HuH-7 (cell line): Measurements from ENCODE around the gene ROBO2.

Experiments used
- DNase-seq: peaks from one replicate; pipeline ENCODE4 v3.0.0; 2011; ENCODE audit warnings: low spot score

The ROBO2 gene

DNA sequence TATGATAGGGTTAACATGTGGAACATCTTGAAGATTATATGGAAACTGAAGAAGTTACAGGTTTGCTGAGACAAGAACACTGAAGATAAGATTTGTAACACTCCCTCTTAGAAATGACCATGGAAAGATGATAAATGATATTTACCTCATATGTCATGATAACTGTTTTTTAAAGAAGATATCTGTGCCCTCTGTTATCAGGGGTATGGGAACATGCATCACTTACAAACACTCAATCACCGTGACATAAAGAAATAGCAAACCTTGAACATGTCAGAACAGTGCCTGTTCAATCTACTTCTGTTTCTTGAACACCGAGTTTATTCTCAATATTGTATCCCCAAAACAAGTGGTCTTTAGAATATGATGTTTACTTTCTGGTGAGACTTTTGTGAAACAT lies 149.4 kb downstream of the ROBO2 start:
- no peak for DNase-seq

DNA sequence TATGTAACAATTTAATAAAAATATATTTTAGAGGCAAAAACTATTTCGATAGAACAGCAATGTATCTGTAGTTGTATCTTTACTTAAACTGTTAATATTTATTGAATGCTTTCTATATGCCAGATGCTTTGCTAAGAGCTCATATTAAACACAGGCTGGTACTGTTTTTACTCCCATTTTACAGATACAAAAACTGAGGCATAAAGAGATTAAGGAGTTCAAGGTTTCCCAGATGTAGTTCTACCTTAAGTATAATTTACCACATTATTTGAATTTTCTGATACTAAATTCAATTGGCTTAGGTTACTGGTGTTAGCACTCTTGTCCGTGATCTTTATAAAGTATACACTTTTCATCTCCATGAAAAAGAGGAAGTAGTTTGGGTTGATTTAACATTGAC lies 149.8 kb downstream of the ROBO2 start:
- DNase-seq = no peak

DNA sequence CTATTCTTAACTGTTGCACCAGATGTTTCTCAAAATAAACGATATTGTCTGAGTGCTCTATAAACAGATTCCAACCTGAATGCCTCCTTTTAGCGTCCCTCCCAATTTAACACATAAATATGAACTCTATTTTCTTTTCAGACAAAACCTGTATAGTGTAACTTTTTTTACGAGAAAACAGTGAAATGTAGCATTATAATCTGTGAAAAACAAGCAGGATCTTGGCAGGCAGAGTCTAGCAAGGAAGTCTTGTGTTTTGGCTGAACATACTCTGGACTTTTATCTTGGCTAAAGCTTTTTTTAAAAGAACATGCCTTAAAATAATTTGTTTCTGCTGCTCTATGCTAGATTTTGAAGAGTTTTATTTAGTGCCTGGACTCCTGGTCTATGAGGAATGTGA lies 150.5 kb downstream of the ROBO2 start:
- no peak for DNase-seq

DNA sequence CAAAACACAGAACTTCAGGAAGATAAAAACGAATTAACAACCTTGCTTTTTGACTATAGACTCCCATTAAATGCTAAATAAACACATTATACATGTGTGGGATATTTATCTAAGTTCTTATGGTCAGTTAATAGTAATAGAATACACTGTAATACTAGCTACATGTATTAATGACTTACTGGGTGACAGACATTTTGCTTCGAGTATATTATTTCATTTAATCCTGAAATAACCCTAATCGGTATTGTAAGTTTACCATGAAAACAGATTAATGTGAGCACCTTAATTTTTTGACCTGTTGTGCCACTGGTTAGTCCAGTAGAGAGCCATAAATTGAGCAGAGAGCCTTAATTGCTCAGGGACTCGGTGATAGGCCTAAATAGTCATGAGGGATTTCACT lies 151.1 kb downstream of the ROBO2 start:
- DNase-seq = no peak

DNA sequence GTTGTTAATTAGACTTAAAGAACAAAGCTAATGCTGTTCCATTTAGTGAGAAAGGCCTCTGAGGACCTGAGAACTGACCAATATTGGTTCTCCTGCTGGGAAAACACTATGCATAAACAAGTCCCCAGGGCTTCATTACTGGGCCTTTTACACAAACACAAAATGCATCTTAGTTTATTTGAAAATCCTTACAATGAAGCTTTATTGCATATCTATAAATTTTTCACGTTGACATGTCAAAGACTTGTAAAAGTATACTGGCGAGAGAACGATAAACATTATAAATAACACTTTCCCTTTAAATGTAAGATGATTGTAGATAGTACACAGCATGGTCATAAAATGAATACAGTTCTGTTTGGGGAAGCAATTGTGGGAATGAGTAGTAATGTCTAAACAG lies 151.7 kb downstream of the ROBO2 start:
- no peak for DNase-seq

DNA sequence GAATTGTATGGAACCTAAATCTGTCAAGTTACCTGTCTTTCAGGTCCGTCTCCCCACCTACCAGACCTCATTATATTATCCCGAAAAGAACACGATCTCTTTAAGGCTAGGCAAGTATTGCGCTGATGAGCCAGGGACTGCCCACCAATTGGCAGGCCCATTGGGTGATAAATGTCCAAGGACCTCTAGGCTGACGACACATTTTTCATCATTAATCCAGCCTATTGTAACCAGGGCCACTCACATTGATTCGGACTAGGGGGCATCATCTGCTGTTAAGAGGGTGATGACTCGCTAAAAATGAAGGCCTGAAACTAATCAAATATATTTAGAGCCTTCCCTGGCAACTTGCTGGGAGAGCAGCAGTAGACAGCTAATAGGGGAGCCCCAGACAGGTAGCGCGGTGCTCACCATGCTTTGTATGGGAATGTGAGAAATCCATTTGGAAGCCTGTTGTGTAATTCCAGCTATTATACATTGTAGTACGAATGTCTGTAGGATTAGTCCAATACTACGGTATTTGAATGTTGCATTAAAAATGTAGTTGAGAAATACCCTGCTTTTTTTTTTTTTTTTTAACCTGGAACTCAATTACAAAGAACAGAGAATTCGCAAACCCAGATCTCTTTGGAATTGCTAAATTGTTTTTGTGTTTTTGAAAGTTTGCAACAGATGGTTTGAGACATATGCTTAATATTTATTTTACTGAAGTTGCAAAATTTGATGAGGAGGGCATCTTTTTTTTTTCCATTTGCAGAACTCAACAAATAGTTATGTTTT lies 156.1 kb downstream of the ROBO2 start:
- DNase-seq = no peak

DNA sequence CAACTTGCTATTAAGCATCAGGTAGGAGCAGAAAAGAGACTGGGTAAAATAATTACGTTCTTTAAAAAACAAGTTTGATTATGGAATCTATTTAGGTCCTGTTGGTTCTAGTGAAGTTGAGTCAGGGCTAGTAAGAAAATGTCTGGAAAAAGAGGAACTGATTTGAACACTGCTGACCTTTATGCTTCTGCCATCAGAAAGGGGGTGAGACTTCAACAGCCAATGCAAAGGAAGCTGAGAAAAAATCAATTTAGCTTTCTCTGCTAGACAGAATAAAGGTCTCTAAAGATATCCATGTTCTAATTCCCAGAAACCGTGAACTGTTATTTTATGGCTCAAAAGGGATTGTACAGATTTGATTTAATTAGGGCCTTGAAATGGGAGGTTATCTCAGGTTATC lies 157.5 kb downstream of the ROBO2 start:
- DNase-seq = no peak

DNA sequence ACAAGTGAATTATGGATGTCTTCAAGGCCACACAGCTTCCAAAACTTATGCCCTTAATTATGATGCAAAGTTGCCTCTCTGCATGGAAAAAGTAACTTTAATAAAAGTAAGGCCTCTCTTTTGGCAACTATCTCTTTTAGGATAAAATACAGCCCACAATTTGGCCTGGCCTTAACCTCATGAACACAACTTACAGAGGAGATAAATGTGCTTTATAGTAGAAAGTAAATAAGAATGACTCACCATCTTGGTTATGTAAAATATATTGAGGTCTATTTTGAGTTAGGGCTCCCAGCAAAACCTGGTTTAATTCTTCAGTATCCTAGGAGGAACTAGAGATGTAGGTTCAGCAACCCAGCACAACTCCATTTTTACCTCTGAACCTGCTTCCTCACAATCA lies 164.0 kb downstream of the ROBO2 start:
- DNase-seq = no peak

DNA sequence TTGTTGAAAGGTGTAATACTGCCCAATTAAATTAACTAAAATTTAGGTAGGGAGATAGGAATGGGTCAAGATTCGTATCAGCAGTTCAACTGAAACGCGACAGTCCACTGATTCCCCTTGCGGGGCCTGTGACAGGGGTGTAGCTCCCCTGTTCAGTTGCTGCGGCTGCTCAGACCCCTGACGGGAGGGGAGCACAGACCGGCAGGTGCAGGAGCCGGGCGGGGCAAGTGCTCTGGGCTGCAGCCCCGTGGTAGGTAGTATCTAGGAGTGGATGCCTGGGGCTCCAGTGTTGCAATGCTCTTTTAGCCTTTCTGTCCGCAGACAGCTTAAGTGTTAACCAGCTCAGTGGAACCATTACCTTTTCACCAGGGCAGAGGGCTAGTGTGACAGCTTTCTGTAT lies 164.9 kb downstream of the ROBO2 start:
- no peak for DNase-seq

DNA sequence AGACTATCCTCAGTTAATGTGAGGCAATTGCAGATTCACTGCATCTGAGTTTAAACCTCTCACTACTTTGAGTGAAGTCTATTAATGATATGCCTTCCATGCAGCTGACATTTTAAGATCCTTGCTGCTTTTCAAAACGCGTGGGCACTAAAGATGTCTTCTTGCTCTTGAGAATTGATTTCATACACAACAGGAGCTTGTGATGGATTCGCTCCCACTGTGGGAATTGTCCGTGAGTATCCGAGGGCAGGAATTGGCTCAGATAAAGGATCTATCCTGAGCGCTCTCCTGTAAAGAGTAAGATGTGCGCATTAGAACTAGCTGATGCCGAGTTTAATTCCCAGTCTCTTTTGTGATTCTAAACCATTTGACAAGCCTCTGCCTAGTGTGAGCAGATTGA lies 167.9 kb downstream of the ROBO2 start:
- no peak for DNase-seq

DNA sequence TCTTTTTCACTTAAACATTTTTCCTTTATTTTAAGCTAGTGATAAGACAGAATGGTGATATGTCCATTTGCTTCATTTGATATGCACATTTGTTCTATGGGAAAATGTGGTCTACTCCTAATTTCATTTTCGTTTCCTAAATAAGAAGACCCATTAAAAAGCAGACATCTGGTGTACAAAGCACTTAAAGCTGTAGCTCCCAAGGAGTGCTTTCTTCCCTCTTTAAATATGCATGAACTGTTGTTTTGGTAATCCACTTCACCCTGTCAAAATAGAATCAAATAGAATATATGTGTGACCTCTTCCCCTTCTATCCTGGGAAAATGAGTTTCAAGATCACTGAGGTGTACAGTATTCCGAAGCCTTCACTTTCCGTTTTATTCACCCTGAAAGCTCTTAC lies 182.8 kb downstream of the ROBO2 start:
- no peak for DNase-seq

DNA sequence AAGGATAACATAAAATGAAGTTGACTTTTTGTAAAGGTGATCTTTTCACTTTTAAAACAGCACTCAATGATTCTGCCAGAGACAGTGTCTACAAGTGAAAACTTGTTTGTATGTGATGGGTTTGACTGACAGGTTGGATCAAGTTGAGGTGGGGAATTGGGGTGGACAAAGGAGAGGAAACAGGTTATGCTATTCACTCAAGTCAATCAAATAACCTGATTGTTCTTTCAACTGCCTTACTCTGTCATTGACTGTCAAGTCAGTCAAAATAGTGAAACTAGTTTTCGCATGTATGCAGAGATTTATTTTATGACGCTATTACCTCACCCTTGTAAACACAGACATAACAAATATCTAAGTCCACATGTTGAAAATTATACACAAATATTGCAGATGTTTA lies 187.7 kb downstream of the ROBO2 start:
- DNase-seq = no peak

DNA sequence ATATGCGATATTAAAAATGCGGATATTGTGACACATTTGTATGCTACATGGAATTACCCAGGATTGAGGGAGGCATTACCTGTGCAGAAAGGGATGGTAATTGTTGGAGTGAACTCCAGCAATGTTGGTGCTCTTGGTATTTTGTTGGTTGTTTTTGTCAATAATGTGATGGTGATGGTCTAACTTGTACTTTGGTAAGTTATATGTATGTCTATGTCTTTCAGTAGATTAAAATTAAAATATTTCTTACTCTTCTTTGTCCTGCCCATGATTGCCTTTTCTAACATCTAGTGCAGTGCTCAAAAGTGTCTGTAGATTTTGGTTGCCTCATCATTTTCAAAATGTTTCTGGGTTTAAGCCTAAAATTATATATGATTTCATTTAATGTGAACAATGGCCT lies 192.7 kb downstream of the ROBO2 start:
- DNase-seq = no peak

DNA sequence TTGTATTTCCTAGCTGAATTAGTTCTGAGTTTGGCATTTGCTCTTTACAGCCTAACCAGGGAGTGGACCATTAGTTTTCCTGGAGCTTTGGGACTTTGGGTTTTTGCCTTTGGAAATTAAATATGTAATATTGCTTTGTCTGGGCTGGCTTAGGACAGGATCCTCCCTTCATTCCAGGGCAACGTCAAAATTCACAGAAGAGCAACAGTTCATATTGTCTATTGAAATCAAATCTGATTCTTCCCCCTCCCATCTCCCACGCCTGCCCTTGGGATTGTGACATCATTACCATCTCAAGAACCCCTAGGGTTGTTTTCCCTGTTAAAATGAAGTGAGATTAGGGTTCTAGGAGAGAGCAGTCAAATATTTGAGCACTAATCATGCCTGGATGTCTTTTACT lies 194.1 kb downstream of the ROBO2 start:
- DNase-seq = no peak

DNA sequence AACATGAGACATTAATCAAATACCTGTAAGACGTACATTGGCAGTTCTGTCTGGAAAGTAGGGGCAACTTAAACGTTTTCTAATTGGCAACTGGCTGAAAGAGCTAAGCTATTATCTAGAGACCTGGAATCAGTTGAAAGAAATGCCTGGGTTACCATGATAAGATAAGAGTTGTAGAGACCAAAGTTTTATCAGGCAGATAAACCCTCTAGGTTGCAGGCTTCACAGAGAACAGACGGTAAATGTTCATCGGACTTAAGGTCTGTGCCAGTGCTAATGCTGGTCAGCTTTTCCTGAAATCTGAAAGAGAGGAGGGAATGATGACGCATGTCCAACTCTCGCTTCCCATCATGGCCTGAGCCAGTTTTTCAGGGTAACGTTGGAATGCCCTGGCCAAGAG lies 196.2 kb downstream of the ROBO2 start:
- no peak for DNase-seq

DNA sequence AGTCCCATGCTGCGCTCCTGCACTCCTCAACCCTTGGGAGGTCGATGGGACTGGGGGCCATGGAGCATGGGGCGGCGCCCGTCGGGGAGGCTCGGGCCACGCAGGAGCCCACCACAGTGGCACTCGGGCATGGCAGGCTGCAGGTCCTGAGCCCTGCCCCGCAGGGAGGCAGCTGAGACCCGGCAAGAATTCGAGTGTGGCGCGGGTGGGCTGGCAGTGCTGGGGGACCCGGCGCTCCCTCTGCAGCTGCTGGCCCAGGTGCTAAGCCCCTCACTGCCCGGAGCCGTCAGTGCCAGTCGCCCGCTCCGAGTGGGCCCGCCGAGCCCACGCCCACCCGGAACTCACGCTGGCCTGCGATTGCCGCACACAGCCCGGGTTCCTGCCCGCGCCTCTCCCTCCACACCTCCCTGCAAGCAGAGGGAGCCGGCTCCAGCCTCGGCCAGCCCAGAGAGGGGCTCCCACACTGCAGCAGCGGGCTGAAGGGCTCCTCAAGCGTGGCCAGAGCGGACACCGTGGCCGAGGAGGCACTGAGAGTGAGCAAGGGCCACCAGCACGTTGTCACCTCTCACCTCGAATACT lies 200.3 kb downstream of the ROBO2 start:
- no peak for DNase-seq

DNA sequence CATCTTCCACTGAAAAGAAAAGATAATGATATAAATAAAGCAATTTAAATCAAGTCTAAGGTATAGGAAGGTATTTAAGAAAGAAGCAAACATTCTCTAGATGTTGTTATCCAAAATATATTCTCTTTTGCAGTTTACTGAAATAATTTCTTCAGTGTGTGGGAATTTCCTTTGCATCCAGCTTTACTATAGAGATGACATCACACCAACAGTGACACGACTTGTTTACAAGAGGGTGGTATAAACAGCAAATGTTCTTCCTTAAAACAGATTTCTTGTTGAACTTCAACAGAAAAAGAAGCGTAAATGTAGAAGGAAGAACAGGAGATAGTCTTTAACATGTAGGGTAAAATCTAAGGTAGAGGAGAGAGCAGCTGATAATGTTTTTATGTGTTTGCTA lies 202.5 kb downstream of the ROBO2 start:
- no peak for DNase-seq

DNA sequence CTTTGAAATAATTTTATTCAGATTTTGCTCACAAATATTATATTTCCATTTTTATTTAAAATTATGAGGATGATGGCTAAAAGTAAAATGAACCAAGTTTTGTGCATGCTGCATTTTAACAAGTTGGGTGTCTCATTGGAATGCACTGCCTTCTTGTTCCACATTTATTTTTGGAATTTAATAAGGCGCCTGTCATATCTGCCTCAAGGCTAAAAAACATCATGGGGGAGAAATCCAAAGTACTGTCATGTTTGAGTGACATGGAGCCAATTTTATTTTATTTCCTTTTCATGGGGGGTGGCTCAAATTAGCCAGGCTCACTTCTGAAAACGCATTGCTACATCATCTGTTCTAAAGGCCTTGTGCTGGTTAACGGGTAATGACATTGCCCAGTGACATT lies 205.1 kb downstream of the ROBO2 start:
- no peak for DNase-seq

DNA sequence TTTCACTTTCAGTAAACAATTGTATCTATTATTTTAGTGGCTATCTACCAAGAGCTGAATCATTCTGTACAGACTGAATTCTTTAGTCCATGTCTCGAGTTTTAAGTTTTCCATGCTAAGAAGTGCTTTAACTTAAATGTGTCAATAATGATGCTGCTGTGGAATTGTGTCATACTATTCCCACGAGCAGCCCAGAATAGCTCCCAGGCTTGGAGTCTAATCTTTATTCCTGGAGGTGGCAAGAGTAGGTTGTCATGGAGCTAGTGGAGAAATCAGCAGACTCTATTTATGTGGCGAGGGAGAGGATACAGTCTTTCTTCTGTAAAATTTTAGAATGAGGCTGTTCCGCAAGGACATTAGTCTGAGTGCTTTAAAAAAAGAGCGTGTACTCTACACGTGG lies 207.2 kb downstream of the ROBO2 start:
- no peak for DNase-seq

DNA sequence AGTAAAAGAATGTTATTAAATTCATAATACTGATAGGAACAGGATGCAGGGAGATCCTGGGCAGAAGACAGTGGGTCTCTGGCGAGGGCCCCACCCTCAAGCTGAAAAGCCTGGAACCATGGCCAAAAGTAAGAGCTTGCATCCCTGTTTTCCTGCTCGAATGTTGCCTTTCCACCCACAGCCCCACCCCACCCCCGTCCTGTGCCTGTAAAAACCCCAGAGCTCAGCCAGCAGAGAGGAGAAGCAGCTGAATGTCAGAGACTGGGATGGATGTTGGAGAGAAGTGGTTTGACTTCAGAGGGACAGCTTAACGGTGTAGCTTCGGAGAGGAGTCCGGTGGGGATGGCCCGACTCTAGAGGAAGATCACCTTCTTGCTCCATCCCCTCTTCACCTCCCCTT lies 207.9 kb downstream of the ROBO2 start:
- no peak for DNase-seq

DNA sequence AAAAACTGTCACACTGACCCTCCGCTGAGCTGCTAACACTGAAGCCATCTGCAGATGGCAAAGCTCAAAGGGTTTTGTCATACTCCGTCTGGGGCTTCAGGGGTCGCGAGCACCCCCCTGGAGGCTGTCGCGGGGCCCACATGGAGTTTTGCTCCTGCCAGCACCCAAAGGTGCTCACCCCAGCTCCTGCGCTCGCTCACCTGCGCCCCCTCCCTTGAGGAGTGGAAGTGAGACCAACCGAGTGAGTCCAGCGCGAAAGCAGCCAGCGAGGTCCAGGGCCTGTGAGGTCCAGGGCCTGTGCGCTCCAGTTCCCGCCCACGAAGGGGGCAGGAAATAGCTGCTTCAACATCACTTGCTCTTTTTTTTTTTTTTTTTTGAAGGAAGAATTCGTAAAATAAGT lies 208.5 kb downstream of the ROBO2 start:
- no peak for DNase-seq

DNA sequence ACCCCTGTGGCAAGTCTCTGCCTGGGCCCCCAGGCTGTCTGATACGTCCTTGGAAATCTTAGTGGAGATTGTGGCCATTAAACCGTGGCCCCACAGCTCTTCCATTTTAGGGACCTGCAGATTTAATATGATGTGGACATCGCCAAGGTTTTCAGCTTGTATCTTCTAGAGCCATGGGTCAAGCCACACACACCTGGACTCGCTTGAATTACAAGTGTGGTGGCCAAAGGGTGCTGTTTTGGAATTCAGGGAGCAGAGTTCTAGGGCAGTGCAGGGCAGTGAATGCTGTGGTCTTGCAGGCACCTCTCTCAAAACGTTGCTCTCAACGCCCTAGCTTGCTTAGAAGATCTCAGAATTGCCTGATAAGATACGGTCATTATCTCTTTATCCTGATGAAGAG lies 211.2 kb downstream of the ROBO2 start:
- no peak for DNase-seq

DNA sequence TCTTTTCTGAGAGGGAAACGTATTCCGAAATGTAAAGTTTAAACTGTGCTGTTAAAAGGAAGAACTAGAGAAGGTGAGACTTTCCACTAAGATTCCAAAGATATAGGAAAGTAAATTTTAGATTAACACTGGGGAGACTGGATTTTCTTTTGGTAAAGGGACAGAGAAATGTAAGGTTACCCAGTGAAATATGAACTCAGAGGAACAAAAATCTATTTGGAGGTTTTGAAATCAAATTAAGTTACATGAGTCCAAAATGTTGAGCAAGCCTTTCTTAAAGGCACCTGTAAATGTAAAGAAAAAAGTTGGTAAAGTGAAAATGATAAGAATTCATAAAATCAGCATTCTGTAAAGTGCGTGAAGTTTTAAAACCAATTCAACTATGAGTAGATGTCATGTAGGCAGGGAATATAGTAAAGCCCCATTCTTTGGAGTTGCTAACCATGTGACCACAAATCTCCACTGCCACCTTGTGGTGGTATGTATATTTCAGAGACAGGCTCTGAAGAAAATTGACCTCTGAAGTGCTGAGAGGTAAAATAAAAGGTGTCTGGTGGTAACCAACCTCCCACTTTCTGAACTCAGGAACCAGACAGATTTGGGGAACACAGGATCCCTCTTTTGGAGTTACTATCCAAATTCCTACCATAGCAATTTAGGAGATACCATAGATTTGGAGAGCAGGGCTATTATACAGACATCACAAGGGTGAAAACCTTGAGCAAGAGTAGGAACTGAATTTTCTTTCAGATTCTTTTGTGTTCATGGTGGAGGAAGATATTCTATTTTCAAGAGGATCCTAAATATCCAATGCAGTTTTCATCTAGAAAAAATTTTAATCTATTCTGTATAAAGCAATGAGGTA lies 215.3 kb downstream of the ROBO2 start:
- peak; percentile 22 for DNase-seq
